B cell (primary cell): ENCODE data around the gene GARIN5A. TPM values are rescaled to one million over a fixed set of nuclear protein-coding genes. Genes with fewer than 3 reads are reported as not detected.

ENCODE experiments used
- ATAC-seq: fragments of 200-7000 bp; cut with Tn5 transposase; one replicate; pipeline ENCODE4 v1.10.0; 2021; ENCODE audit warnings: low read depth, mild to moderate bottlenecking, moderate number of reproducible peaks, moderate library complexity
- CTCF ChIA-PET: fragments of 350-600 bp; sonication (Branson Sonifier 250); formaldehyde crosslinking; loops from one replicate; lab custom pipeline; 2021; ENCODE audit warnings: antibody characterized with exemption, inconsistent platforms; lab: Charles Lee
- POLR2A ChIA-PET: fragments of 350-600 bp; sonication (Branson Sonifier 250); formaldehyde crosslinking; loops from one replicate; lab custom pipeline; 2021; ENCODE audit warnings: antibody characterized with exemption; lab: Charles Lee
- DNase-seq: peaks from one replicate; pipeline ENCODE4 v3.0.0; 2013
- H2AFZ ChIP-seq: 2 replicates; pipeline ENCODE4 v1.6.1; 2012; ENCODE audit warnings: mild to moderate bottlenecking, low read depth, low read length; ENCODE audit not compliant: insufficient read depth, poor library complexity, severe bottlenecking
- H3K27ac ChIP-seq, 2 donors: 1 replicate in 1 of 2; 2 replicates in 1 of 2; pipeline ENCODE4 v1.5.1; 2012 to 2013; ENCODE audit warnings: low read length in 2 of 2, mild to moderate bottlenecking in 2 of 2, moderate library complexity in 1 of 2
- H3K27me3 ChIP-seq, 4 experiments: fragments of 200-600 bp in 1 of 4; sonication (generic) in 1 of 4; replicated peaks in 1 of 4; 1 replicate in 2 of 4; 2 replicates in 2 of 4; pipeline versions ENCODE4 v1.6.1 to v1.7.0; 2013 to 2016; ENCODE audit warnings: low read length in 3 of 4, mild to moderate bottlenecking in 2 of 4, mixed read lengths in 1 of 4, moderate library complexity in 1 of 4; ENCODE audit not compliant: insufficient read depth in 4 of 4, control insufficient read depth in 3 of 4; ENCODE audit errors: control extremely low read depth in 1 of 4
- H3K36me3 ChIP-seq, 2 experiments: replicated peaks in 1 of 2; 1 replicate in 1 of 2; 2 replicates in 1 of 2; pipeline versions ENCODE4 v1.6.1 to v1.7.1; 2013; ENCODE audit warnings: low read length in 1 of 2; ENCODE audit not compliant: insufficient read depth in 2 of 2, control insufficient read depth in 1 of 2; ENCODE audit errors: control extremely low read depth in 1 of 2, extremely low read depth in 1 of 2
- H3K4me1 ChIP-seq, 2 donors: fragments of 200-600 bp in 1 of 2; sonication (generic) in 1 of 2; 1 replicate in 1 of 2; 2 replicates in 1 of 2; pipeline versions ENCODE4 v1.5.1 to v1.6.1; 2013 to 2017; ENCODE audit warnings: low read length in 2 of 2; ENCODE audit not compliant: control insufficient read depth in 2 of 2, insufficient read depth in 2 of 2
- H3K4me2 ChIP-seq: replicated peaks from 2 replicates; pipeline ENCODE3; 2012; ENCODE audit warnings: mild to moderate bottlenecking, low read depth, low read length; ENCODE audit not compliant: poor library complexity, severe bottlenecking
- H3K4me3 ChIP-seq, 5 experiments: fragments of 200-600 bp in 1 of 5; sonication (generic) in 1 of 5; 1 replicate in 3 of 5; 2 replicates in 2 of 5; pipeline versions ENCODE4 v1.5.1 to v1.7.0; 2011 to 2016; ENCODE audit warnings: low read length in 4 of 5, mild to moderate bottlenecking in 4 of 5, low read depth in 2 of 5, control low read depth in 1 of 5, moderate library complexity in 1 of 5; ENCODE audit not compliant: insufficient read depth in 1 of 5; ENCODE audit errors: control extremely low read depth in 1 of 5, extremely low read depth in 1 of 5
- H3K79me2 ChIP-seq: fragments of 200-600 bp; sonication (generic); one replicate; pipeline ENCODE4 v1.6.0; 2016; ENCODE audit warnings: low read length; ENCODE audit not compliant: control insufficient read depth, insufficient read depth
- H3K9ac ChIP-seq: fragments of 200-600 bp; sonication (generic); 2 replicates; pipeline ENCODE4 v1.6.1; 2017; ENCODE audit warnings: mild to moderate bottlenecking, low read length, moderate library complexity
- H3K9me3 ChIP-seq, 3 donors: one replicate each; pipeline versions ENCODE4 v1.6.1 to v1.7.1; 2013; ENCODE audit warnings: low read length in 2 of 3; ENCODE audit not compliant: control insufficient read depth in 2 of 3, insufficient read depth in 1 of 3; ENCODE audit errors: control extremely low read depth in 1 of 3
- H4K20me1 ChIP-seq: 2 replicates; pipeline ENCODE4 v1.6.0; 2012; ENCODE audit warnings: mild to moderate bottlenecking, low read length; ENCODE audit not compliant: insufficient read depth, control insufficient read depth, poor library complexity, severe bottlenecking
- H3K27ac Mint-ChIP-seq: one replicate; pipeline ENCODE4 v1.8.0; 2021; ENCODE audit warnings: mixed read lengths
- H3K27me3 Mint-ChIP-seq: one replicate; pipeline ENCODE4 v1.8.0; 2021; ENCODE audit warnings: mixed read lengths
- H3K4me1 Mint-ChIP-seq: one replicate; pipeline ENCODE4 v1.8.0; 2021; ENCODE audit warnings: mixed read lengths
- H3K4me3 Mint-ChIP-seq: one replicate; pipeline ENCODE4 v1.8.0; 2021; ENCODE audit warnings: mixed read lengths
- H3K9me3 Mint-ChIP-seq: one replicate; pipeline ENCODE4 v1.8.0; 2022; ENCODE audit warnings: mixed read lengths; ENCODE audit not compliant: insufficient read depth
- CTCF ChIP-seq: fragments of 200-600 bp; IDR thresholded peaks from one replicate; pipeline ENCODE4 v1.8.0; 2022; ENCODE audit warnings: antibody characterized with exemption, mild to moderate bottlenecking
- EZH2 ChIP-seq: IDR thresholded peaks from 2 replicates; pipeline ENCODE4 v1.6.1; 2012; ENCODE audit warnings: borderline replicate concordance, low read depth, mild to moderate bottlenecking, moderate library complexity, low read length; ENCODE audit not compliant: insufficient read depth, poor library complexity, severe bottlenecking
- WGBS: methylation state at CpG from one replicate; pipeline ENCODE4 v1.1.5; 2013; ENCODE audit warnings: missing lambda C conversion rate; ENCODE audit not compliant: insufficient coverage; 5-methylcytosine and 5-hydroxymethylcytosine counted together
- intact Hi-C: fragments of 100-400 bp; cut with micrococcal nuclease; formaldehyde crosslinking; loops from one replicate; pipeline ENCODE4 v1.10.0; 2022
- polyA plus RNA-seq: library from polyadenylated mRNA; depleted of rRNA; stranded (reverse); fragments of >200 nt; gene quantifications from 2 replicates; pipeline ENCODE4 v1.2.3, GENCODE V29; 2012
- total RNA-seq, 2 donors: library from RNA; stranded (reverse); fragments of 120-200 nt in 1 of 2; gene quantifications; 1 replicate in 1 of 2; 2 replicates in 1 of 2; pipeline versions ENCODE4 v1.2.3 to v1.2.4, GENCODE V29; 2013 to 2022

GARIN5A gene
- total and polyA plus RNA-seq, 2 donors (not counting 1 experiment from before 2014, with no cell fraction given), result 0.22 to 0.34 TPM

DNA sequence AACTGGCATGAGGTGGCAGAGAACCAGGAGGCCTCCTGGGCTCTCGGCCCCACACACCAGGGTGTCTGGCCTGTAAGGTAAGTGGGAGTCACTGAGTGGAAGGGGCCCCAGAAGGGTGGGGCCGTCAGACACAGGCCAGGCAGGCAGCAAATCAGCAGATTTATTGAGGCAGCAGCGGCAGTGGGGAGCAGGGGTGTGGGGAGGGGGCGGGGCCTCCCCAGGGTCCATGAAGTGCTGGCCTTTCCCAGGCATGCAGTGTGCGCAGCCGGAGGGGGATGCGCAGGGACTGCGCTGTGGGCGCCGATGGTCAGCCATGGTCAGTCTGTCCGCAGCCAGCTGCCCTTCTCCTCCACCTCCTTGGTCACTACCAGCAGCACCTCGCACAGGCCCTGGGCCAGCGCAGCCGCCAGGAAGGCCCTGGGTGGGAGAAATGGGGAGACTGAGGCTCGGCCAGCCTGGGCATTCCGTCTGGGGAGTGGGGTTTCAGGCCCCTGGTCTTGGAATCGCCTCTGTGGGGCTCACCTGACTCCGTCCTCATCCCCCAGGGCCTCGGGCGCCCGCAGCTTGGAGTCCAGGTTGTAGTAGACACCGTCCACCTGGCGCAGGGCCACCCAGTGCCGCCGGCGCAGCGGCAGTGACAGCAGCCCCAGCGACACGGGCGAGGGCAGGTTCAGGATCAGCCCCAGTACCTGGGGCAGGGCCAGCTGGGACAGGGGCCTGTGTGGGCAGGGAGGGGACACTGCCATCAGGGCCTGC is 29.4 kb upstream of the GARIN5A start:
- H3K9me3 ChIP-seq, result no peaks in the 10 kb centered on the region
- no peak for DNase-seq
- ATAC-seq, result no peak
- no peak for TF ChIP-seq EZH2
- TF ChIP-seq CTCF, result no peak
- no peaks in the 10 kb centered on the region for H4K20me1 ChIP-seq
- intact Hi-C loops, result no loop called here
- no peaks in the 10 kb centered on the region for H3K79me2 ChIP-seq
- Mint-ChIP-seq H3K4me1 (peaks cover 9% of the 10 kb centered on the region), H3K4me3 (no peak overlapping the region), H3K27me3 (no peaks in the 10 kb centered on the region), H3K9me3 (no peaks in the 10 kb centered on the region), H3K27ac (no peak overlapping the region)
- H3K4me3 ChIP-seq, result no peak overlapping the region
- ChIA-PET CTCF (no interaction called here), POLR2A (no interaction called here)
- no peak overlapping the region for H3K27ac ChIP-seq
- H3K27me3 ChIP-seq, result no peaks in the 10 kb centered on the region
- H2AFZ ChIP-seq, result no peak overlapping the region
- H3K36me3 ChIP-seq, result no peaks in the 10 kb centered on the region
- H3K9ac ChIP-seq, result no peak overlapping the region
- 98% methylated on average over 27 of the region's 30 CpGs for WGBS
- H3K4me1 ChIP-seq, result peaks cover 7 to 11% of the 10 kb centered on the region in 2 donors
- no peak overlapping the region for H3K4me2 ChIP-seq

DNA sequence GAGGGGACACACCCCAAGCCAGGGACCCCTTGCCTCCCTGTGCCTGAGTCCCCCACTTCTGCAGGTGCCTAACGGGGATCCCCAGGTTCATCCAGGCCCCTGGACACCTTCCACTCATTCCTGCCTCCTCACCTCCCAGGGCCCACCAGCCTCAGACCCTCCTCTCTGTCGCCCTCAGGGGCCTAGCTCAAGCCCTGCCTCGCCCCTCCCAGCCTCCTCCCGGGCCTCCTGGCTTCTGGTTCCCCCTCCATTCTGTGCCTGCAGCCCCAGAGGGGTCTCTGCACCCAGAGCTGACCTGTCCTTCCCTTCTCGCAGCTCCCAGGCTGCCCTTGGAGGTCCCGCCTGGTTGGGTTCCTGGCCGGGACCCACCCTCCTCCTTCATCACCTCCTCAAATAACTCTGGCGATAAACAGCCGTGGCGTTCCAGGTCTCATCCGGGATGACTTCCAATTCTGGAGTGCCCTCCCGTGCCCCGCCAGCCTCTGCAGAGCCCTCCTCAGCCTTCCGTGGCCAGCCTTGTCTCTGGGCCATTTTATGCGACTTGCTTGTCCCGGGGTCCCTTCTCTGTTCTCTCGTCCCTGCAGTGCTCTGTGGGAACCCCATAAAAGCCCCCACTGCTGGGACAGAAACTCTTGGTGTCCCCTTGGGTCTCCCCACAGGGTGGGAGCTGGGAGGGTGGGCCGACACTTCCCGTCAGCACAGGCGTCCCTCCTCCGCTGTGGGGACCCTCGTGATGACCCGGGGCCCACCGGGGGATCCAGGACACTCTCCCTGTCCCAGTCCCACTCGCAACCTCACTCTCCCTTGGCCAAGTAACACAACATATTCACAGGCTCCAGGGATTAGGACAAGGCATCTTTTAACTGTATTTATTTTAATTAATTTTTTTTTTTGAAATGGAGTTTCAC is 25.2 kb upstream of the GARIN5A start:
- no peaks in the 10 kb centered on the region for H3K27me3 Mint-ChIP-seq
- Histone ChIP-seq H3K79me2 (no peaks in the 10 kb centered on the region), H2AFZ (no peak overlapping the region), H3K4me3 (no peak overlapping the region), H3K36me3 (no peaks in the 10 kb centered on the region), H4K20me1 (no peaks in the 10 kb centered on the region), H3K27ac (no peak overlapping the region), H3K27me3 (no peaks in the 10 kb centered on the region), H3K9me3 (peaks cover 0 to 3% (median 0%) of the 10 kb centered on the region in 3 donors), H3K9ac (no peak overlapping the region), H3K4me1 (no peaks in the 10 kb centered on the region), H3K4me2 (no peak overlapping the region)
- CTCF ChIA-PET, result no interaction called here
- H3K4me3 Mint-ChIP-seq, result no peak overlapping the region
- no peak for DNase-seq
- intact Hi-C loops, result no loop called here
- WGBS, result 92% methylated on average over 21 of the region's 25 CpGs
- no peak for TF ChIP-seq EZH2
- POLR2A ChIA-PET, result no interaction called here
- ATAC-seq, result no peak
- H3K9me3 Mint-ChIP-seq, result no peaks in the 10 kb centered on the region
- H3K27ac Mint-ChIP-seq, result no peak overlapping the region
- H3K4me1 Mint-ChIP-seq, result no peaks in the 10 kb centered on the region
